NOMO-1 treated with dmso at 0.1 percent for 144 hours (cell line): Measurements from ENCODE around the gene TRIM63.
"Not testable (repeated sequence)": the region's sequence is repeated elsewhere in the genome, so short reads cannot be mapped to it uniquely, and the experiment has no call there.

Source experiments
- DNase-seq: peaks from one replicate; lab custom pipeline; 2025; ENCODE audit not compliant: unreplicated experiment; lab: John Stamatoyannopoulos, UW

The TRIM63 gene

GRCh38 chr1:26067432-26067911, at the start of gene TRIM63:
Gene TRIM63 (minus strand): TSS chr1:26067630. CDS start chr1:26067494, 136 bp downstream.
- DNase-seq: no peak

GRCh38 chr1:26114165-26114927, 46.9 kb upstream of the TRIM63 start:
- DNase-seq: no peak

GRCh38 chr1:26112407-26112775, 45.0 kb upstream of the TRIM63 start:
- DNase-seq: peak; percentile 22

- DNase-seq: peak; percentile 91
These were observed 44.3 kb upstream of the TRIM63 start, which contains the start of gene PDIK1L for GRCh38 chr1:26111530-26112406. Gene PDIK1L (plus strand): TSS chr1:26111824. CDS start chr1:26114309, 2,485 bp downstream.

- DNase-seq: no peak
These were observed 43.5 kb upstream of the TRIM63 start for GRCh38 chr1:26110731-26111529.

GRCh38 chr1:26109229-26110164, 42.1 kb upstream of the TRIM63 start:
- DNase-seq: no peak

GRCh38 chr1:26105226-26105548, 37.8 kb upstream of the TRIM63 start:
- DNase-seq: not testable (repeated sequence)

GRCh38 chr1:26102526-26102925, 35.1 kb upstream of the TRIM63 start:
- no peak for DNase-seq

- DNase-seq: no peak
These were observed 34.7 kb upstream of the TRIM63 start for GRCh38 chr1:26102119-26102518.

GRCh38 chr1:26100204-26100603, 32.8 kb upstream of the TRIM63 start:
- not testable (repeated sequence) for DNase-seq

- DNase-seq: no peak
These were observed 32.4 kb upstream of the TRIM63 start for GRCh38 chr1:26099780-26100179.

- no peak for DNase-seq
These were observed 31.2 kb upstream of the TRIM63 start for GRCh38 chr1:26098602-26099001.

- DNase-seq: no peak
These were observed 30.3 kb upstream of the TRIM63 start for GRCh38 chr1:26097696-26098095.

- DNase-seq: no peak
These were observed 29.0 kb upstream of the TRIM63 start for GRCh38 chr1:26096471-26096870.

- no peak for DNase-seq
These were observed 27.4 kb upstream of the TRIM63 start for GRCh38 chr1:26094677-26095383.

GRCh38 chr1:26094076-26094669, 26.7 kb upstream of the TRIM63 start:
- DNase-seq: no peak

GRCh38 chr1:26093569-26093968, 26.1 kb upstream of the TRIM63 start:
- not testable (repeated sequence) for DNase-seq

GRCh38 chr1:26092422-26092821, 25.0 kb upstream of the TRIM63 start:
- DNase-seq: no peak

- DNase-seq: no peak
These were observed 23.5 kb upstream of the TRIM63 start for GRCh38 chr1:26090893-26091292.
